HL-60 (cell line): ENCODE data around the gene PUM1.

Experiments
- DNase-seq, 2 experiments: peaks; one replicate each; pipeline ENCODE4 v3.0.0-alpha.2; 2010 to 2020; ENCODE audit warnings: low read depth in 1 of 2, low spot score in 1 of 2
- H3K27ac ChIP-seq: fragments of 250-450 bp; sonication (Bioruptor Pico); replicated peaks from 2 replicates; pipeline ENCODE4 v1.5.1; 2020; ENCODE audit warnings: mild to moderate bottlenecking, moderate library complexity
- H3K27me3 ChIP-seq: fragments of 250-450 bp; sonication (Bioruptor Pico); 2 replicates; pipeline ENCODE4 v1.5.1; 2021; ENCODE audit warnings: mild to moderate bottlenecking, moderate library complexity; ENCODE audit not compliant: insufficient read depth, poor library complexity, severe bottlenecking
- H3K4me3 ChIP-seq: replicated peaks from 2 replicates; pipeline ENCODE4 v1.5.1; 2011; ENCODE audit warnings: mild to moderate bottlenecking, control low read depth, low read length; ENCODE audit not compliant: insufficient read depth
- GABPA ChIP-seq: IDR thresholded peaks from 2 replicates; pipeline ENCODE4 v1.6.1; 2012; ENCODE audit warnings: low read depth
- POLR2AphosphoS5 ChIP-seq: IDR thresholded peaks from 2 replicates; pipeline ENCODE4 v1.6.1; 2012; ENCODE audit warnings: low read depth
- REST ChIP-seq: IDR thresholded peaks from 2 replicates; pipeline ENCODE4 v1.6.1; 2012; ENCODE audit warnings: low read depth; ENCODE audit not compliant: insufficient replicate concordance
- SPI1 ChIP-seq: IDR thresholded peaks from 2 replicates; pipeline ENCODE4 v1.6.1; 2012; ENCODE audit warnings: low read depth, mild to moderate bottlenecking, borderline replicate concordance
- TF ChIP-seq, protein P1 (sequence below): IDR thresholded peaks from one replicate; pipeline ENCODE4 v1.5.1; 2011; ENCODE audit warnings: low read length, control low read depth, inconsistent platforms; ENCODE audit not compliant: insufficient read depth

PUM1 gene

DNA sequence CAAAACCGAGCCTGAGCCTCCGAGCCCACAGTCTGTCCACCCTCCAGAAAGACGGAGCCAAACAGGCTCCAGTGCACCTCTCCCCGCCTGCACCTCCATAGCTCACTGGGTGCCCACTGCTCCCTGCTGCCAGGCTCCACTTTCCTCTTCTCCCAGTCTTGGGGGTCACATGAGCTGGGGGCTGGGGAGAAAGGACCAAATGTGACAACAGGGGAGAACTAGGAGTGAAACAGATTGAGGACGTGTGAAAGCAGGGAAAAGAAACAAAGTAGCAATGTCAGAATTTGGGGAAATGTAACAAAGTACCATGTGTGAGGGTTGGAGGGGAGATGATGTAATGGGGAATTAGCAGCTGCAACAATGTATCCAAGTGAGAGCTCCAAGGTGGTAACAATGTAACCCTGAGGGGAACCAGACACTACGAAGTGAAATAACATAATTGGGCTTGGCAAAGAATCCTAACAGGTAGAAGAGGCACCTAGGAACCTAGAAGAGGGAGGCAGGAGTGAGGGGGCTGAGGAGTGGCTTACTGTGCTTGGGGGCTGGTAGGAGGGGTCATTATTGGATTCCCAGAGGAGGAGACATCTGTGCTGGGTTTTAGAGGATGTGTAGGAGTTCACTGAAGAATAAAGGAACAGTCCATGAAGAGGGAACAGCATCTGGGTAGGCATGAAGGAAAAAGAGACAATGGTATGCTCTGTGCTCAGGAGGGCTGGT is 169.4 kb downstream of the PUM1 start:
- no peak overlapping the region for H3K4me3 ChIP-seq
- H3K27me3 ChIP-seq: peaks cover 7% of the 10 kb centered on the region
- DNase-seq: no peak
- TF ChIP-seq GABPA (no peak), SPI1 (no peak), POLR2AphosphoS5 (no peak), REST (no peak)
- TF ChIP-seq, protein P1, sequence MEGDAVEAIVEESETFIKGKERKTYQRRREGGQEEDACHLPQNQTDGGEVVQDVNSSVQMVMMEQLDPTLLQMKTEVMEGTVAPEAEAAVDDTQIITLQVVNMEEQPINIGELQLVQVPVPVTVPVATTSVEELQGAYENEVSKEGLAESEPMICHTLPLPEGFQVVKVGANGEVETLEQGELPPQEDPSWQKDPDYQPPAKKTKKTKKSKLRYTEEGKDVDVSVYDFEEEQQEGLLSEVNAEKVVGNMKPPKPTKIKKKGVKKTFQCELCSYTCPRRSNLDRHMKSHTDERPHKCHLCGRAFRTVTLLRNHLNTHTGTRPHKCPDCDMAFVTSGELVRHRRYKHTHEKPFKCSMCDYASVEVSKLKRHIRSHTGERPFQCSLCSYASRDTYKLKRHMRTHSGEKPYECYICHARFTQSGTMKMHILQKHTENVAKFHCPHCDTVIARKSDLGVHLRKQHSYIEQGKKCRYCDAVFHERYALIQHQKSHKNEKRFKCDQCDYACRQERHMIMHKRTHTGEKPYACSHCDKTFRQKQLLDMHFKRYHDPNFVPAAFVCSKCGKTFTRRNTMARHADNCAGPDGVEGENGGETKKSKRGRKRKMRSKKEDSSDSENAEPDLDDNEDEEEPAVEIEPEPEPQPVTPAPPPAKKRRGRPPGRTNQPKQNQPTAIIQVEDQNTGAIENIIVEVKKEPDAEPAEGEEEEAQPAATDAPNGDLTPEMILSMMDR: no peak
- no peak overlapping the region for H3K27ac ChIP-seq

GRCh38 chr1:30895382-30895943 is 170.1 kb downstream of the PUM1 start:
- H3K27me3 ChIP-seq: peaks cover 7% of the 10 kb centered on the region
- H3K4me3 ChIP-seq: no peak overlapping the region
- H3K27ac ChIP-seq: no peak overlapping the region
- DNase-seq: no peak
- TF ChIP-seq GABPA (no peak), SPI1 (no peak), REST (no peak)
- TF ChIP-seq, protein P1: no peak

GRCh38 chr1:30894508-30894973 is 171.0 kb downstream of the PUM1 start:
- Histone ChIP-seq H3K27me3 (peaks cover 5% of the 10 kb centered on the region), H3K27ac (no peak overlapping the region), H3K4me3 (no peak overlapping the region)
- no peak for DNase-seq
- TF ChIP-seq, protein P1: no peak
- TF ChIP-seq GABPA (no peak), POLR2AphosphoS5 (no peak), REST (no peak), SPI1 (no peak)
